ENCODE results near the gene FLNC.
A peak's percentile ranks its signal among the peaks of the same experiment; 100 is the strongest.

FLNC gene

DNA sequence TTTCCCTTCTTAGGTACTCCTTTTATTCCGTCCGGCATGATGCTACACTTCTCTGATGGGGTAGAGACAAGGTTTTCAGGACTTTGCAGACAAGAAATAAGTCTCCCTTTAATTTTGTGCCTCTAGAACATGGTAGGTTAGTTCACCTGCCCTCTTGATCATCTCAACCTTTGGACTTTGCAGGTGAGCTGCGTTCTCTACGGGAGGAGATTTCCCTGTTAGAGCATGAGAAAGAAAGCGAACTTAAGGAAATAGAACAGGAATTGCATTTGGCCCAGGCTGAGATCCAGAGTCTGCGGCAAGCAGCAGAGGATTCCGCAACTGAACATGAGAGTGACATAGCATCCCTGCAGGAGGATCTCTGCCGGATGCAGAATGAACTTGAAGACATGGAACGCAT lies 29.2 kb upstream of the FLNC start:
- DNase-seq (ENCODE audit: low spot score): no peak

DNA sequence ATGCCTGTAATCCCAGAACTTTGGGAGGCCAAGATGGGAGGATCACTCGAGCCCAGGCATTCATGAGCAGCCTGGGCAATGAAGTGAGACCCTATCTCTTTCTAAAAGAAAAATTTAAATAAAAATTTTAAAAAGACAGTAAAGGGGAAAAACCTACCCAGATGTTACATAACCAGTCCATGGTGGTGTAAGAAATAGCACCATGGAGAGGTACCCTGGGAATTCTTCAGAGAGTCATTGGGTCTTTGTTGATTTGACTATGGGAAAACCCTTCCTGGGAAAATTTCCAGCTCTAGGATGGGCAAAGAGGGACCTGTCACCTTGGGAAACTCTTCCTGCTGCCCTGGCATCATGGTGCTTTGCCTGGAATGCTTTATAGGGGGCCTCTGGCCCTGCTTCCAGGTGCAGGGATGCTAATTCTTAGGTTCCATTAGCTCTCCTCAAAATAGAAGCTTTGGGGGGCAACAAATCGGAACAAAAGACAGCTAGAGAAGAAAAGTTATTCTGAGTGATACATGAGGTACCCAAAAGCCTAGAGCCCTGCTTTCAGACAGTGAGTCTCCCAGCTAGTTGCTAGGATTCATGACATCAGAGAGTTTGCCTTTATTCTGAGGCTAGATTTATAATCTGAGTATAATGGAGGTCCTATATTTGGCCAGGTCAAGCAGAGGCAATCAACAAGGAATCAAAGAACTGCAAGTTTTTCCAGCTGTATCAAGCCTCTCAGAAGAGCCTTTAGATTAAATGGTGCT lies 28.4 kb upstream of the FLNC start:
- no peak for DNase-seq (ENCODE audit: low spot score)

DNA sequence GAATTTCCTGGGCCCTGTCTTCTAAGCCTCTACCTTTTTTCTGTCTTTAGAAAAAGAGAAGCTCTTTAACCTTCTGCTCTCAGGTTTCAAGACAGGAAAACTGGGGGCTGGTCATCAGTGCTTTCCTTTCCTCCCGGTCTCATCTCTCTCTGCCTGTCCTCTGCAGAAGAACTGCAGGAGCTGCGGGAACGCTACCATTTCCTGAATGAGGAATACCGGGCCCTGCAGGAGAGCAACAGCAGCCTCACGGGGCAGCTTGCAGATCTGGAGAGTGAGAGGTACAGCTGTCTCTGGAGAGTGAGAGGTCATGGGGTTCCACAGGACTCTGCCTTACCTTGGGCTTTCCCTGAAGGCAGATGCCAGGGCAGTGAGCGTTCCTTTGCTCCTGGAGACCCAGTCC lies 25.7 kb upstream of the FLNC start:
- no peak for DNase-seq (ENCODE audit: low spot score)

DNA sequence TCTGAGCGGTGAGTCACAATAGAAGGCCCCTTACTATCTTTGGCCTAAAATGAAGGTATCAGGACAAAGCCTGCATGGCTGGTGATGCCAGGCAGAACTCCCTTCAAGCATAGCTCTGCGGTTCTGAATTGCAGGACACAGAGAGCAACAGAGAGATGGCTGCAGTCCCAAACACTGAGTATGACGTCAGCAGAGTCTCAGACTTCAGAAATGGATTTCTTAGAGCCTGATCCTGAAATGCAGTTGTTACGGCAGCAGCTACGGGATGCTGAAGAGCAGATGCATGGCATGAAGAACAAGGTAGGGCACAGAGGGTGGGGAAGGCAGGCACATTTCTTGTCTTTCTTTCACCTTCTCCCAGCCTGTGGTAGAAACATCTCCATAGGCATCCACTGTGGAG lies 25.0 kb upstream of the FLNC start:
- no peak for DNase-seq (ENCODE audit: low spot score)

DNA sequence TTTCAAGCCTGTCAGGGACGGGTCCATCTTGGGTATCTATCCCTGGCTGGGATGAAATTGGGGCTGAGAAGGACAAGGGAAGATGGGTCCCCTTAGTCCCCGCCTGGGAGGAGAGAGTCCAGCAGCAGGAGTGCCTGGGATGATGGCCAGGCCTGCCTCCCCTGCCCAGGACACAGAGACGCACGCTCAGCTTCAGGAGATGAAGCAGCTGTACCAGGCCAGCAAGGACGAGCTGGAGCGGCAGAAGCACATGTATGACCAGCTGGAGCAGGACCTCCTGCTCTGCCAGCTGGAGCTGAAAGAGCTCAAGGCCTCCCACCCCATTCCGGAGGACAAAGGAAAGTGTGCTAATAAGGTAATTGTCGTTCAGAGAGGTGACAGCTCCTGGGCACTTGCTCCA lies 23.0 kb upstream of the FLNC start:
- no peak for DNase-seq (ENCODE audit: low spot score)

DNA sequence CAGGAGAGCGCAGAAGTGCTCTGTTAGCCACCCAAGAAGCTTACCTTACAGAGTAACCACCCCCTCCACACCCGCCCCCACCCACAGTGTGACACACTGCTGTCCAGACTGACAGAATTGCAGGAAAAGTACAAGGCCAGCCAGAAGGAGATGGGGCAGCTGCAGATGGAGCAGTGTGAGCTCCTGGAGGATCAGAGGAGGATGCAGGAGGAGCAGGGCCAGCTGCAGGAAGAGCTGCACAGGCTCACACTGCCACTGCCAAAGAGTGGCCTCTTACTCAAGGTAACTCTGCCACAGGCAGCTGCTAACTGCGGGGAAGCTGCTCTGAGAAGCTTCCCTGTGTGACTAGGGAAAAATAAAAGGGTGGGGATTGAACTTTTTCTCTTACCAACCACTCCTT lies 20.8 kb upstream of the FLNC start:
- DNase-seq (ENCODE audit: low spot score): no peak

DNA sequence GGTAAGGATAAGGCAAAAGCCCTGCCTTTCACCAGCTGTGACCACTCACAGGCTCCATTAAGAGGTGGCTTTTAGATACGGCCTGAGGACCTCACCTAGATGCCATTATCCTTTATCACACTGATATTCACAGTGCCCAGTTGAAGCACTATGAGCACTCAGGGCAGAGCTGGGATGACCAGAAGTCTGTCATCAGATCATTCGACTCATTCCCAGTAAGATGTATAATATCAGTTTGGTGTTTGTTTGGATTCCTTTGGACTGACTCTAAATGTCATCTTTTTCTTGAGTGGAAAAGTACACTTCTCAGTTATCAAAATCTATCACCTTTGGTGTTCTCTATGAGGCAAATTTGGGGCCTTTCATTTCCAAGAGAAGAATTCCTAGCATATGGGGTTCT lies 19.7 kb upstream of the FLNC start:
- DNase-seq (ENCODE audit: low spot score): peak; percentile 52

DNA sequence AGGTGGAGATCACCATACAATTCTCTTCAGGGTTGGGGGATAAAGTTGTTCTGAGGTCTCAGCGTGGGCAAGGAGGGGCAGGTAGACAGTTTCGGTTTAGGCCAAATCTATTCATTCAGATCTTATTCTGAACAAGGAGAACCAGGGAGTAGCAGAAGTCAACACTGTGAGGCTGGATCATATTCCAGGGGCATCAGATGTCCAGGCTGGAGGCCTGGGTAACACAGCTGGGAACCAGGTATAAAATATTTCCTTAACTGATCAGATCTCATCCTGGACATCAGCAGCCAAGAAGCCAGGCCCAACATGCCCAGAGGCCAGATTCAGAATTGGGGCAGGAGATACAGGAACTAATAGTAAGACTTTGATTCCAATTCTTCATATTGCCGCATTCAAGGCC lies 19.2 kb upstream of the FLNC start:
- no peak for DNase-seq (ENCODE audit: low spot score)

DNA sequence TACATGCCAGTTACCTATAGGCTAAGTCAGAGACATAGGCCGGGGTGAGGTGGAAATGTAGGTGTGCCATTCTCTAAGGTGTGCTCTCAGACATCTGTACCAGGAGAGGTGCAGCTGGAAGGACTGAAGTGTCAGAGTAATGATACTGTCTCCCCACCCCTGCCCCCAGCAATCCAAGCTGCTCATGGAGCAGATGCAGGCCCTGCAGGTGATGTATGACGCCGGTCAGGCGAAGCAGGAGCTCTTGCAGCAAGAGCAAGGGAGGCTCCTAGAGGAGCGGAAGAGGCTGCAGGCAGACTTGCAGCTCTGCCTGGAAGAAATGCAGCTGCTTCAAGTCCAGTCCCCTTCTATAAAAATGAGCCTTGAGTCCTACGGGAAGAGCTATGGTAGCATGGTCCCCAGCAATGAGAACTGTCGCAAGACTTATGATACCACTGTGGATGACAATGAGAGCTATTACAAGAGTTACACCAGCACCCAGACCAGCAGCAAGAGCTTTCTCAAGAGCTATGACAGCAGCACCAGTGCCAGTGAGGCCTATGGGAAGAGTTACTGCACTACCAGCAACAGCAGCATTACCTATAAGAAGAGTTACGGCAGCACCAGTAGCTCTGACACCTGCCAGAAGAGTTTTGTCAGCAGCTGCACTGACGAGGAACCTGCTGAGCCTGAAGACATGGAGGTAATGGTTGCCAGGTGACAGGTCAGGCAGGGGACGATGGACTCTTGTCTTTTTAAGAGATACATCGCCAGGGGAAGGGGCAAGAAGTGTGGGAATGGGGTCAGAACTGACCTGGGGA lies 18.4 kb upstream of the FLNC start:
- DNase-seq (ENCODE audit: low spot score): no peak

DNA sequence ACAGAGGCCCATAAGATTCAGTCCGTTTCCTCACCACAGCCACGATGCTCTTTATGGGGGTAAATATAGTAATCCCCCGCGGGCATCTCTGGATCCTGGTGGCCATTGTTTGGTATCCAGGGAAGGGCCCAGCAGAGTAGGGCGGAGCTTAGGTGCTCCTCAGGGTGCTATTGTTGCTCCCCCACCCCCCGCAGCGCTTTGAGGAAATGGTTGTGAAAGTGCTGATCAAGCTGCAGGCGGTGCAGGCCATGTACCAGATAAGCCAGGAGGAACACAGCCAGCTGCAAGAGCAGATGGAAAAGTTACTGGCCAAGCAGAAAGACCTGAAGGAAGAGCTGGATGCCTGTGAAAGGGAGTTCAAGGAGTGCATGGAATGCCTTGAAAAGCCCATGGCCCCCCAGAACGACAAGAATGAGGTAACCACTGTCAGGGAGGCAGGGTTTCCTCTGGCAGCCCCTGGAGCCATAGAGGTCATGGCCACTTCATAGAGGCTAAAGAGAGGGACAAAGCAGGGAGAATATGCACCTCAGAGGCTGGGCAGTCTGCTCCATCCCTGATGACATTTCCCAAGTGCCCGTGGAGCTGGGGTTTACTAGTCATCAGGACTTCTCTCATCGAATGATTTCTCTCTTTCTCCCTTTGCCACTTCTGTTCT lies 17.6 kb upstream of the FLNC start:
- no peak for DNase-seq (ENCODE audit: low spot score)

DNA sequence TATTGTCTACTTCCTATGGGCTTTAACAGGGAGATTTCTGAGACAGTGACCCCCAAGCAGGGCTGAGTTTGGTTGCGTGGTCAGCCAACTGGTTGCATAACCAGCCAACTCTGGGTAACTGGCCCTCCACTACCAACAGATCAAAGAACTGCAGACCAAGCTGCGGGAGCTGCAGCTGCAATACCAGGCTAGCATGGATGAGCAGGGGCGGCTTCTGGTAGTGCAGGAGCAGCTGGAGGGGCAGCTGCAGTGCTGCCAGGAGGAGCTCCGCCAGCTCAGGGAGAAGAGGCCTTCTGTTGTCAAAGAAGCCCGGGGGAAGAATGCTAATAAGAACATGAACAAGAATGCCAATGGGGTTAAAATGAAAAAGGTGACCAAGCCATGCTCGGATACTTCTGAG lies 15.7 kb upstream of the FLNC start:
- no peak for DNase-seq (ENCODE audit: low spot score)

DNA sequence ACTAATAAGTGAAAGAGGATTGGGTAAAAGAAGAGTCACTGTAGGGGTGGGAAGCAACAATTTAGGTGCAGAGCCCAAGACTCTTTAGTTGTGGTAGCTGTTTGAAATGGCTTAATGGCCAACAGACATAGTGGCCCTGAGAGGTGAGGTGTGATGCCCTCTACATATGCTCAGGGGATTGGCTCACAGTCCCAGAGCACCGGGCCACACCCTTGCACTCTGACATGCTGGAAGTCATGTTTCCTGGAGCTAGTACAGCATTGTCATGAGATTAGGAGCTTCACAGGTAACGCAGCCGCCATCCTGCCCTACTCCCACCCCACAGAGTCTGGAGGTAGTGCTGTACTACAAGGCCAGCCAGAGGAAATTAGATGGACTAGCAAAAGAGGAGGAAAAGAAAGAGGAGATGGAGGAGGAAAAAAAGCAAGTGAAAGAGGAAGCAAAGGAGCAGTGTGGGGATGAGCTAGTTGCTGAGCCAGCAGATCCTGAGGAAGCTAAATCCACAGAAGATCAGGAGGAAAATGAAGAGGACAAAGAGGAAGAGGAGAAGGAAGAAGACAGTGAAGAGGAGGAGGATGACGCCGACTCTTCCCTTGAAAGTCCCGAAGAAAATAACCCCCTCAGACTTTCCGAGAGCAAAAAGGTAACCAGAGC lies 14.8 kb upstream of the FLNC start:
- no peak for DNase-seq (ENCODE audit: low spot score)

DNA sequence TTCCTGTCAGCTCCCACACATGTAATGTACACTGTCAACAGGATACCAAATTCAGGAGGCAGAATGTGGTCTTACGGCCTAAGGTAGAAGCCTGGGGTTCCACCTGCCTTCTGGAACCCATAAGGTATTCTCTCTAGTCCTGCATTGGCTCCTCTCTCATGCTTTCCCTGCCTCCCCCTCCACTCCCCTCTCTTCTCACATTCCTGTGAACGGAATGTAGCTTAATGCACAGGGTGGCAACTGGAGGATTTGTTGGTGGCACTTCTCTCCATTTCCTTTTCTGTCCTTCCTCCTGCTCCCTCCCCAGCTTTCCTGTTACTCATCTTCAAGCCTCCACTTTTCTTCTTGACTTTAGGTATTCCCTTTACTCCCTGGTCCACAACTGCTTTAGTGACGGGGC lies 11.5 kb upstream of the FLNC start:
- no peak for DNase-seq (ENCODE audit: low spot score)

DNA sequence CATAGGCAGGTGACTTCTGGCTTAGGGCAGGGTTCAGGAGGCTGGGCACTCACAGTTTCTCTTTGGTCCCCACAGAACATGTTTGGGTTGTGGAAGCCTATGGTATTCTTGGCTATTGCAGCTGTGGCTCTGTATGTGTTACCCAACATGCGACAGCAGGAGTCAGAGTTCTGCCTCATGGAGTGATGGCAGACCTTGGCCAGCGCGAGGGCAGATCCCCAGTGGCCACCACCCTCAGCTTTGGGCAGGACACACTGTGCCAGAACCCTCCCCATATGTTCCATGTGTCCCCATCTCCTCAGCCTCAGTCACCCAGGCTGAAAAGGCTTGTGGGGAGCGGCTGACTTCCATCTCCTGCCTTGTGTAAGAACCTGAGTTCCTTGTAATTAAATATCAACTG lies 8.5 kb upstream of the FLNC start:
- no peak for DNase-seq (ENCODE audit: low spot score)

DNA sequence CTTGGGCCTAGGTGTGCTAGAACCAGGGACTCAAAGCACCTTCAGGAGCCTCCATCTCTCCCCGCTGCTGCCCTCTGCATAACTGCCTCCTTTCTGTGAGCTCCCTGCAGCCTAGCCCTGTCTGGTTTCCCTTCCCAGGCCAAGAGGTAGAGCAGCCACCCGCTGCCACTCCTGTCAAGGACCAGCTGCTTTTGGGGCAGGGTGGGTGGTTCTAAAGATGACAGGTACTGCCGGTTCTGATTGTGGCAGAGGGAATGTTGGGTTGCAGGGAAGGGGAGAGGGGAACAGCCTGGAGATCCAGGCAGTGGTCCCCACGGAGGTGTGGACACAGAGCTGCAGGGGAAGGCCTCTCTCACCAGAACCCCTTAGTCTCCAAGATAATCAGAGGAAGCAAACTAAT lies 3.7 kb upstream of the FLNC start:
- DNase-seq (ENCODE audit: low spot score): no peak

DNA sequence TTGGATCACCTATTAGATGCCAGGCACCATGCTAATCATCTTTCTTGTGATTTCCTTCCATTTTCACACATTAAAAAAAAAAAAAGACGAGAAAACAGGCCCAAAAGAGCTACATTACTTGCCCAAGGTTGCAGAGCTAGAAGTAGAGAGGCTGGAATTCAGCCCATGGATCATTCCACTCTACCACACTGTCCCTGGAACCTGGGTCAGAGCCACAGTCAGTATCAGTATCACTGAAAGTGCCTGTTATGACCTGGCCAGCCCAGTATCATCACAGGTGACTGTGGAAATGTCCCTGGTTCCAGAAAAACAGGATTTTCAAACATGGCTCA lies 3.3 kb upstream of the FLNC start:
- no peak for DNase-seq (ENCODE audit: low spot score)

DNA sequence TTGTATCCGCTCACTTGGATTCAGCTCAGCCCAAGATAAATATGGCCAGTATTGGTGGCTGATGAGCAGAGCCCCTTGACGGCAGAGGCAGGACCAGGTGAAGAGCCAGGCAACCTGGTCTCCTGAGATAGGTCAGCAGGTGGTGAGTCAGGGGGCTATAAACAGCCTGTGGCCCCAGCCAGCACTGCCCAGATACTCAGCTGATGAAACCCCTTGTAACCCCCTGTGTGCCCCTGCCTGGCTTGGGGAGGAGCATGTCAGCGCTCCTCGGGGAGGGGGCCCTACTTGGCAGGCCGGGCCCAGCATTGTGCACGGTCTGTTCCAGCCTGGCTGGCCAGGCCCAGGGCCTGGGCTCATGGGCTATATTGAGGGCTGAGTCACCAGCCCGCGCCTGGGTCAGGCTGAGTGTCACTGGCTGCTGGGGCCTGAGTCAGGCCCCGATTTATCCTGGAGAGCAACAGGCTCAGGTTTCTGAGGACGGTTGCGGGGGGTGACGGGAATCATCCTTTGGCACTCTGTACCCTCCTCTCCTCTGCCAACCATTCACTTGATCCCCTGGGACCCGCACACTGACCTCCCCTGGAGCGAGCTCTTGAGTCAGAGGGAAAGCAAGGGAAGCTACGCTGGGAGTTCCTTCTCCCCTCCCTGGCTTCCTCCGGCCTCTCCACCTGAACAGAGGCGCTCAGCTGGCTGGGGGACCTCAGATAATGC lies 2.8 kb upstream of the FLNC start:
- peak; percentile 75 for DNase-seq (ENCODE audit: low spot score)

DNA sequence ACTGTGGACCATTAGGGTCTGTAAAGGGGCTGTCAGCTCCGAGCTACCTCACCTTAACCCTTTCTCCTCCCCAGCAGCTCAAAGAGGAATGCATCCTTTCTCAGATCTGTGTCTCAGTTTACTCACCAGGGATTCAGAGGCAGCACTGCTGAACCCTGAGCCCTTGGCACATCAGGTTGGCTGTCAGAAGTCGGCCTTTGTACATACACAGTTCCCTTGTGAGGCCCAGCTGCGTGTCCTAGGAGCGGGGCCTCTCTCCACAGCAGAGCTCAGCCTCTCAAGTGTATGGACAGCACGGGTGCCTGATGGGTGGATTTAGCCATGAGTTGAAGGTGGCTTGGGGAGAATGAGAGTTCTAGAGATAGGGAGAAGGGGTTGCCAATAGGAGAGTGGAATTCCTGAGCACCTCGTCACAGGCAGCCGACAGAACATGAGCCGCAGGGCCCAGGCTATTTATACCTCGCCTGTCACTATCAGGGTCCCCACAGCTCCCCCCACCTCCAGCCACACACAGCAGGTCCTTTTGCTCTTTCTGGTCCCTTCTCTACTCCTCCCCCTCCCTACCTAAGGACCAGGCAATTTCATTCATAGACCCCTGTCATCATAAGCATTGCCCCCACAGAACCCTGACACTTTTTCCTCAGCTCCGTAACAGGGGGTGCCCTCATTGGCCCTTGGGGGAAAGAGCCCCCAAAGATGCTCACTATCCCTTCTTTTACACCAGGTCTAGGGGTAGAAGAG lies 2.1 kb upstream of the FLNC start:
- peak; percentile 78 for DNase-seq (ENCODE audit: low spot score)

DNA sequence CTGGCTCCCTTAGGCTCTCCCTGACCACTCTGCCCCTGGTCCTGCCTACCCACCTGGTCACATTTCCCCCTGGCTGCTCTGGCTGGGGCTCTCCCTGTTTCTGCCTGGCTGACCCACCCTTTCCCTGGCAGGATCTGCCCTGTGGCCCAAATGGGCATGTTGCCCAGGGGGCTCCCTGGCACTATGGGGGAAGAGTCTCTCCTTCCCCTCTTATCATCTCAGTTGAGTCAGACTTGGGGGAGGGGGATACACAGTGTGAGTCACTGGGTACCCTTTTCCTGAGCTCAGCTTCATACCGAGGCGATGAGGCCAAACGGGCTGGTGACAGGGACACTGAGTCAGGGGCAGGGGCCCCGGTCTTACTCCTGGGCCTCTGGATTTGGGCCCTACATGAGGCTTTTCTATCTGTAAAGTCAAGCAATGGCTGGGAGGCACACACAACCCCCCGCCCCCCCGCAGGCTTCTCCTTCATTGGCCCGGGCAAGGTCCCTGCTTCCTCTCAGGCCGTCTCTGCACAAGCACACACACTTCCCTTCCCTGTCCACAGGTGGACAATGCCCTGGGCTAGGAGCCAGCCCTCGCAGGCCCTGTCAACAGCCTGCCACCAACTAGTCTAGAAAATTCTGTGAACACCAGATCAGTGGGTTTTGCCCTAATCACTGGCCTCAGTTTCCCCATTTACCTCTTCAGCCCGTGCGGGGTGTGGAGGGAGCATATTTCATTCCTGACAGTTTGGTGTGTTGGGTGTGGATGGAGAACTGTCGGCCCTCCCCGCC lies 627 bp upstream of the FLNC start:
- peak; percentile 60 for DNase-seq (ENCODE audit: low spot score)

DNA sequence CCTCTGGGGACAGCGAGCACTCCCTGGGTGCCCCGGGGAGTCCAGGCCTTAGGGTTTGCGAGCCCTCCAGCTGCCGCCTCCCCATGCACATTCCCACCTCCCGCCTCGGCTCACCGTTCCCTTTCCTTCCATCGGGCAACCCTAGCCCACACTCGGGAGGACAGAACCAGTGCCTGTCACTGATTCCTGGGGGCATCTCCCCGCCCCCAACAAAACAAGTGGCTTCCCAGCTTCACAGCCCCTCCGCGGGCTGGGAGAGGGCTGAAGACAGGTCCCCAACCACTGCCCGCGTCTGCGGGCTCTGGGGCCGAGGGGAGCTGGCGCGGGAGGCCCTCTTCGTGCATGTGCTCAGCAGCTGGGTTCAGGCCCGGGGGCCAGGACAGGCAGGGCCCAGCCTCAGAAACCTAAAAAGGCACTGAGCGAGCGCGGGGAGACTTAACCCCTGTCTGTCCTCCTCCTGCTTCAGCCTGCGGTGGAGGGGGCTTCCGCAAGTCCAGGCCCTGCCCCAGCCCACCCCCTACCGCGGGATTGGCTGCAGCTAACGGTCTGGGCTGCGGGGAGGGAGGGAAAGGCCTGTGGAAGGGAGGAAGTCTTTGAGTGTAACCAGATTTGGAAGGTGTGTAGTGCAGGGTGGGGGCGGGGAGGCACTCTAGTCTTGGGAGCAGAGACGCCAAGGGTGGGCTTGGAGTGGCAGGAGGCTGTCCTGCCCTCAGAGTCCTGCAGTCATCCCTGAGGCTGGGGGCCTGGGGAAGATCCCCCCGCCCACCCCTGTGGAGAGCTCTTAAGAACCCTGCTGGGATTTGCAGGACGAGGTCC lies 1.2 kb downstream of the FLNC start:
- peak; percentile 67 for DNase-seq (ENCODE audit: low spot score)
